WTC11 (cell line): ENCODE results near the gene STUM. TPM values are rescaled to one million over a fixed set of nuclear protein-coding genes. Genes with fewer than 3 reads are reported as not detected.
"Not testable (repeated sequence)": the region's sequence is repeated elsewhere in the genome, so short reads cannot be mapped to it uniquely, and the experiment has no call there.

ENCODE experiments used
- ATAC-seq: fragments of 200-7000 bp; cut with Tn5 transposase; 2 replicates; pipeline ENCODE4 v1.10.0; 2021; ENCODE audit warnings: mild to moderate bottlenecking, moderate library complexity
- CTCF ChIA-PET: fragments of 300-600 bp; sonication (Branson Sonifier 250); formaldehyde crosslinking; loops from one replicate; lab custom pipeline; 2021; ENCODE audit warnings: antibody characterized with exemption; lab: Charles Lee
- POLR2A ChIA-PET: fragments of 350-600 bp; sonication (Branson Sonifier 250); formaldehyde crosslinking; loops from one replicate; lab custom pipeline; 2021; ENCODE audit warnings: antibody characterized with exemption; lab: Charles Lee
- DNase-seq: peaks from one replicate; pipeline ENCODE4 v3.0.0; 2021; ENCODE audit warnings: low spot score
- H3K27ac Mint-ChIP-seq: 2 replicates; pipeline ENCODE4 v1.8.0; 2021; ENCODE audit warnings: mixed read lengths
- H3K27me3 Mint-ChIP-seq: 2 replicates; pipeline ENCODE4 v1.8.0; 2021; ENCODE audit warnings: low read depth, mild to moderate bottlenecking, moderate library complexity, mixed read lengths
- H3K36me3 Mint-ChIP-seq: 2 replicates; pipeline ENCODE4 v1.8.0; 2021; ENCODE audit warnings: mixed read lengths
- H3K4me1 Mint-ChIP-seq: 2 replicates; pipeline ENCODE4 v1.8.0; 2022; ENCODE audit warnings: mixed read lengths
- H3K4me3 Mint-ChIP-seq: 2 replicates; pipeline ENCODE4 v1.8.0; 2021; ENCODE audit warnings: mild to moderate bottlenecking, moderate library complexity, mixed read lengths
- H3K9me3 Mint-ChIP-seq: 2 replicates; pipeline ENCODE4 v1.8.0; 2021; ENCODE audit warnings: mixed read lengths
- AR ChIP-seq: fragments of 250-450 bp; sonication (Bioruptor Pico); IDR thresholded peaks from 2 replicates; pipeline ENCODE4 v1.9.0; 2021; ENCODE audit warnings: mild to moderate bottlenecking
- E2F5 ChIP-seq: sonication (generic); formaldehyde crosslinking; IDR thresholded peaks from 2 replicates; pipeline ENCODE4 v1.8.1; 2022; ENCODE audit warnings: mild to moderate bottlenecking, moderate library complexity, missing genetic modification reagents
- ELF4 ChIP-seq: sonication (generic); formaldehyde crosslinking; IDR thresholded peaks from 2 replicates; pipeline ENCODE4 v1.8.1; 2022; ENCODE audit warnings: low read depth, mild to moderate bottlenecking, moderate library complexity, missing genetic modification reagents
- EMX1 ChIP-seq: fragments of 250-450 bp; sonication (Bioruptor Pico); IDR thresholded peaks from 2 replicates; pipeline ENCODE4 v1.8.0; 2021; ENCODE audit warnings: mild to moderate bottlenecking
- GRHL2 ChIP-seq: fragments of 250-450 bp; sonication (Bioruptor Pico); IDR thresholded peaks from 2 replicates; pipeline ENCODE4 v1.8.0; 2022; ENCODE audit warnings: mild to moderate bottlenecking, moderate library complexity; ENCODE audit not compliant: insufficient replicate concordance, severe bottlenecking
- MLX ChIP-seq: sonication (generic); formaldehyde crosslinking; IDR thresholded peaks from 2 replicates; pipeline ENCODE4 v1.8.1; 2023; ENCODE audit warnings: mild to moderate bottlenecking, missing genetic modification reagents, moderate library complexity
- NR1H2 ChIP-seq: sonication (generic); formaldehyde crosslinking; IDR thresholded peaks from 2 replicates; pipeline ENCODE4 v1.9.0; 2021; ENCODE audit warnings: mild to moderate bottlenecking, moderate library complexity, missing genetic modification reagents
- SMAD3 ChIP-seq: sonication (generic); formaldehyde crosslinking; IDR thresholded peaks from 2 replicates; pipeline ENCODE4 v1.8.0; 2022; ENCODE audit warnings: missing genetic modification reagents, mild to moderate bottlenecking, borderline replicate concordance
- STAT6 ChIP-seq: sonication (generic); formaldehyde crosslinking; conservative IDR thresholded peaks from 2 replicates; pipeline ENCODE4 v1.8.1; 2023; ENCODE audit warnings: mild to moderate bottlenecking, low read depth, missing genetic modification reagents, moderate library complexity
- TEAD4 ChIP-seq: sonication (generic); formaldehyde crosslinking; IDR thresholded peaks from 2 replicates; pipeline ENCODE4 v1.8.0; 2022; ENCODE audit warnings: mild to moderate bottlenecking, missing genetic modification reagents
- USF1 ChIP-seq: sonication (generic); formaldehyde crosslinking; IDR thresholded peaks from 2 replicates; pipeline ENCODE4 v1.8.0; 2022; ENCODE audit warnings: mild to moderate bottlenecking, missing genetic modification reagents
- ZNF317 ChIP-seq: sonication (generic); formaldehyde crosslinking; IDR thresholded peaks from 2 replicates; pipeline ENCODE4 v1.8.1; 2023; ENCODE audit warnings: low read depth, mild to moderate bottlenecking, moderate library complexity, missing genetic modification reagents, borderline replicate concordance
- total RNA-seq: library from RNA; stranded (reverse); gene quantifications from 3 replicates; pipeline ENCODE4 v1.2.3, GENCODE V29; 2021
- TF ChIP-seq, protein P1 (sequence below): sonication (generic); formaldehyde crosslinking; IDR thresholded peaks from 2 replicates; pipeline ENCODE4 v1.8.0; 2022; ENCODE audit warnings: missing genetic modification reagents
- TF ChIP-seq, protein P2 (sequence below): sonication (generic); formaldehyde crosslinking; IDR thresholded peaks from 2 replicates; pipeline ENCODE4 v1.8.1; 2022; ENCODE audit warnings: low read depth, mild to moderate bottlenecking, moderate library complexity, missing genetic modification reagents, borderline replicate concordance
- TF ChIP-seq, protein P3 (sequence below): sonication (generic); formaldehyde crosslinking; IDR thresholded peaks from 2 replicates; pipeline ENCODE4 v1.8.1; 2022; ENCODE audit warnings: low read depth, missing genetic modification reagents, borderline replicate concordance

Gene STUM
- total RNA-seq, 1 experiment from 2014 or later, result 2.5 TPM

- POLR2A ChIA-PET, result no interaction called here
- Mint-ChIP-seq H3K4me1 (no peaks in the 10 kb centered on the region), H3K4me3 (no peak overlapping the region), H3K27ac (no peak overlapping the region), H3K9me3 (peaks cover 25% of the 10 kb centered on the region), H3K27me3 (peaks cover 8% of the 10 kb centered on the region)
- ATAC-seq (no peak), DNase-seq (no peak)
- CTCF ChIA-PET, result interaction anchor here (2.4 kb wide), 1 partner anchor 10 kb away, joined by 7 read pairs; no protein-coding TSS in a partner anchor
- TF ChIP-seq, protein P1, sequence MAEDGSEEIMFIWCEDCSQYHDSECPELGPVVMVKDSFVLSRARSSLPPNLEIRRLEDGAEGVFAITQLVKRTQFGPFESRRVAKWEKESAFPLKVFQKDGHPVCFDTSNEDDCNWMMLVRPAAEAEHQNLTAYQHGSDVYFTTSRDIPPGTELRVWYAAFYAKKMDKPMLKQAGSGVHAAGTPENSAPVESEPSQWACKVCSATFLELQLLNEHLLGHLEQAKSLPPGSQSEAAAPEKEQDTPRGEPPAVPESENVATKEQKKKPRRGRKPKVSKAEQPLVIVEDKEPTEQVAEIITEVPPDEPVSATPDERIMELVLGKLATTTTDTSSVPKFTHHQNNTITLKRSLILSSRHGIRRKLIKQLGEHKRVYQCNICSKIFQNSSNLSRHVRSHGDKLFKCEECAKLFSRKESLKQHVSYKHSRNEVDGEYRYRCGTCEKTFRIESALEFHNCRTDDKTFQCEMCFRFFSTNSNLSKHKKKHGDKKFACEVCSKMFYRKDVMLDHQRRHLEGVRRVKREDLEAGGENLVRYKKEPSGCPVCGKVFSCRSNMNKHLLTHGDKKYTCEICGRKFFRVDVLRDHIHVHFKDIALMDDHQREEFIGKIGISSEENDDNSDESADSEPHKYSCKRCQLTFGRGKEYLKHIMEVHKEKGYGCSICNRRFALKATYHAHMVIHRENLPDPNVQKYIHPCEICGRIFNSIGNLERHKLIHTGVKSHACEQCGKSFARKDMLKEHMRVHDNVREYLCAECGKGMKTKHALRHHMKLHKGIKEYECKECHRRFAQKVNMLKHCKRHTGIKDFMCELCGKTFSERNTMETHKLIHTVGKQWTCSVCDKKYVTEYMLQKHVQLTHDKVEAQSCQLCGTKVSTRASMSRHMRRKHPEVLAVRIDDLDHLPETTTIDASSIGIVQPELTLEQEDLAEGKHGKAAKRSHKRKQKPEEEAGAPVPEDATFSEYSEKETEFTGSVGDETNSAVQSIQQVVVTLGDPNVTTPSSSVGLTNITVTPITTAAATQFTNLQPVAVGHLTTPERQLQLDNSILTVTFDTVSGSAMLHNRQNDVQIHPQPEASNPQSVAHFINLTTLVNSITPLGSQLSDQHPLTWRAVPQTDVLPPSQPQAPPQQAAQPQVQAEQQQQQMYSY, result no peak
- TF ChIP-seq STAT6 (CRISPR knock-in tag) (no peak), TEAD4 (no peak), E2F5 (CRISPR knock-in tag) (no peak), ZNF317 (CRISPR knock-in tag) (no peak), NR1H2 (CRISPR knock-in tag) (no peak), USF1 (CRISPR knock-in tag) (no peak)
- TF ChIP-seq, protein P2, sequence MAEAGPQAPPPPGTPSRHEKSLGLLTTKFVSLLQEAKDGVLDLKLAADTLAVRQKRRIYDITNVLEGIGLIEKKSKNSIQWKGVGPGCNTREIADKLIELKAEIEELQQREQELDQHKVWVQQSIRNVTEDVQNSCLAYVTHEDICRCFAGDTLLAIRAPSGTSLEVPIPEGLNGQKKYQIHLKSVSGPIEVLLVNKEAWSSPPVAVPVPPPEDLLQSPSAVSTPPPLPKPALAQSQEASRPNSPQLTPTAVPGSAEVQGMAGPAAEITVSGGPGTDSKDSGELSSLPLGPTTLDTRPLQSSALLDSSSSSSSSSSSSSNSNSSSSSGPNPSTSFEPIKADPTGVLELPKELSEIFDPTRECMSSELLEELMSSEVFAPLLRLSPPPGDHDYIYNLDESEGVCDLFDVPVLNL, result no peak
- TF ChIP-seq, all 79 proteins: peak for 0
- peaks cover 7% of the 10 kb centered on the region for H3K36me3 Mint-ChIP-seq
These were observed 49.9 kb downstream of the STUM start for GRCh38 chr1:226598455-226598849.

- POLR2A ChIA-PET, H3K36me3 Mint-ChIP-seq, DNase-seq, H3K4me3 Mint-ChIP-seq, H3K27me3 Mint-ChIP-seq, H3K27ac Mint-ChIP-seq, H3K4me1 Mint-ChIP-seq, ATAC-seq: not testable (repeated sequence)
- CTCF ChIA-PET, result interaction anchor here (1.2 kb wide), 1 partner anchor 52 kb away, joined by 4 read pairs; no protein-coding TSS in a partner anchor
- H3K9me3 Mint-ChIP-seq, result peaks cover 25% of the 10 kb centered on the region
These were observed 50.4 kb downstream of the STUM start for GRCh38 chr1:226598955-226599354.

GRCh38 chr1:226599636-226600238 lies 51.2 kb downstream of the STUM start:
- no peak for ATAC-seq
- CTCF ChIA-PET, result interaction anchor here (0.8 to 1.6 kb wide), 4 partner anchors 9 to 52 kb away, joined by 3 to 5 read pairs (median 4); no protein-coding TSS in a partner anchor
- DNase-seq, result no peak
- Mint-ChIP-seq H3K4me3 (no peak overlapping the region), H3K36me3 (peaks cover 7% of the 10 kb centered on the region), H3K9me3 (peaks cover 23% of the 10 kb centered on the region), H3K27ac (no peak overlapping the region), H3K4me1 (peaks cover 11% of the 10 kb centered on the region), H3K27me3 (peaks cover 8% of the 10 kb centered on the region)
- POLR2A ChIA-PET, result no interaction called here
- TF ChIP-seq EMX1 (CRISPR knock-in tag) (no peak), GRHL2 (CRISPR knock-in tag) (no peak), MLX (CRISPR knock-in tag) (no peak), AR (CRISPR knock-in tag) (no peak), SMAD3 (CRISPR knock-in tag) (no peak), ELF4 (CRISPR knock-in tag) (no peak)
- TF ChIP-seq, protein P3, sequence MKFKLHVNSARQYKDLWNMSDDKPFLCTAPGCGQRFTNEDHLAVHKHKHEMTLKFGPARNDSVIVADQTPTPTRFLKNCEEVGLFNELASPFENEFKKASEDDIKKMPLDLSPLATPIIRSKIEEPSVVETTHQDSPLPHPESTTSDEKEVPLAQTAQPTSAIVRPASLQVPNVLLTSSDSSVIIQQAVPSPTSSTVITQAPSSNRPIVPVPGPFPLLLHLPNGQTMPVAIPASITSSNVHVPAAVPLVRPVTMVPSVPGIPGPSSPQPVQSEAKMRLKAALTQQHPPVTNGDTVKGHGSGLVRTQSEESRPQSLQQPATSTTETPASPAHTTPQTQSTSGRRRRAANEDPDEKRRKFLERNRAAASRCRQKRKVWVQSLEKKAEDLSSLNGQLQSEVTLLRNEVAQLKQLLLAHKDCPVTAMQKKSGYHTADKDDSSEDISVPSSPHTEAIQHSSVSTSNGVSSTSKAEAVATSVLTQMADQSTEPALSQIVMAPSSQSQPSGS (CRISPR knock-in tag), result no peak
